Measurements from ENCODE around the gene COX10.

Gene COX10

DNA sequence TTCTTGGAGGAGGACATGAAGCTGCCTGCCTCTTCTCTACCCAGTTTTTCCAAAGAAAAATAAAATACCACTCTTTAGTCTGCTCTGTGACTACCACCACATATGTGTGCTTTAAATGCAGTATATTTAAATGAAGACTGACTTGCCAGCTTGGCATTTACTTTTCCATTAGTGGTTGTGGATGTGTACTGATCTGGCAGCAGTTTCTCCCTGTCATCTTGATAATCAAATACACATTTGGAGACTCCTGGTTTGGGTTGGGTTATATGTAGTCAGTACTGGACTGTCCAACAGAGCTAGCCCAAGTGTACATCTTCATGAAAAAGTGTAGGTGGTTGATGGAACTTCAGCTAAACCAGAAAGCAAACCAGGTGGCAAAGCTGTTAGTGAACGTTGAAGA, 19.9 kb downstream of the COX10 start:
- H3K27ac ChIP-seq = no peak overlapping the region
- TF ChIP-seq, protein P1, sequence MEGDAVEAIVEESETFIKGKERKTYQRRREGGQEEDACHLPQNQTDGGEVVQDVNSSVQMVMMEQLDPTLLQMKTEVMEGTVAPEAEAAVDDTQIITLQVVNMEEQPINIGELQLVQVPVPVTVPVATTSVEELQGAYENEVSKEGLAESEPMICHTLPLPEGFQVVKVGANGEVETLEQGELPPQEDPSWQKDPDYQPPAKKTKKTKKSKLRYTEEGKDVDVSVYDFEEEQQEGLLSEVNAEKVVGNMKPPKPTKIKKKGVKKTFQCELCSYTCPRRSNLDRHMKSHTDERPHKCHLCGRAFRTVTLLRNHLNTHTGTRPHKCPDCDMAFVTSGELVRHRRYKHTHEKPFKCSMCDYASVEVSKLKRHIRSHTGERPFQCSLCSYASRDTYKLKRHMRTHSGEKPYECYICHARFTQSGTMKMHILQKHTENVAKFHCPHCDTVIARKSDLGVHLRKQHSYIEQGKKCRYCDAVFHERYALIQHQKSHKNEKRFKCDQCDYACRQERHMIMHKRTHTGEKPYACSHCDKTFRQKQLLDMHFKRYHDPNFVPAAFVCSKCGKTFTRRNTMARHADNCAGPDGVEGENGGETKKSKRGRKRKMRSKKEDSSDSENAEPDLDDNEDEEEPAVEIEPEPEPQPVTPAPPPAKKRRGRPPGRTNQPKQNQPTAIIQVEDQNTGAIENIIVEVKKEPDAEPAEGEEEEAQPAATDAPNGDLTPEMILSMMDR (conservative IDR thresholded peaks at IDR 0.05) = no peak
- TF ChIP-seq ZFX (IDR thresholded peaks at IDR 0.05) = no peak

- TF ChIP-seq, protein P1 (conservative IDR thresholded peaks at IDR 0.05) = no peak
- no peak overlapping the region for H3K27ac ChIP-seq
Observed at GRCh38 chr17:14091367-14091766, 22.1 kb downstream of the COX10 start.

DNA sequence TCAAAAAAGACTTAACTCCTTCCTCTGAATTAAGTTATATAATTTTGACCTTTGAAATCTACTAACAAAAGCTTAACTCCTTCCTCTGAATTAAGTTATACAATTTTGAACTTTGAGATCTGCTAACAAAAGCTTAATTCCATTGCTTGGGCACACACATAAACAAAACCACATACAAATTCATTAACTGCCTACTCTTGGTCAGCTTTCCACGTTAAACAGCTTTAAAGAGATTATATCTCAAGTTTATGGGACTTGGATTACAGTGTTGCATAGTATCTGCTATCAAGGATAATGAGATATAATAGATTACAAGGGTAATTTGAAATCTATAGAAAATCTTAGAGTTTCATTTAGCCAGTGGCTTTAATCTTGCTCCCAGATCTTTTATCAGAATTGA, 23.5 kb downstream of the COX10 start:
- TF ChIP-seq, protein P1 (conservative IDR thresholded peaks at IDR 0.05) = no peak
- no peak for TF ChIP-seq ZFX (IDR thresholded peaks at IDR 0.05)
- no peak overlapping the region for H3K27ac ChIP-seq

DNA sequence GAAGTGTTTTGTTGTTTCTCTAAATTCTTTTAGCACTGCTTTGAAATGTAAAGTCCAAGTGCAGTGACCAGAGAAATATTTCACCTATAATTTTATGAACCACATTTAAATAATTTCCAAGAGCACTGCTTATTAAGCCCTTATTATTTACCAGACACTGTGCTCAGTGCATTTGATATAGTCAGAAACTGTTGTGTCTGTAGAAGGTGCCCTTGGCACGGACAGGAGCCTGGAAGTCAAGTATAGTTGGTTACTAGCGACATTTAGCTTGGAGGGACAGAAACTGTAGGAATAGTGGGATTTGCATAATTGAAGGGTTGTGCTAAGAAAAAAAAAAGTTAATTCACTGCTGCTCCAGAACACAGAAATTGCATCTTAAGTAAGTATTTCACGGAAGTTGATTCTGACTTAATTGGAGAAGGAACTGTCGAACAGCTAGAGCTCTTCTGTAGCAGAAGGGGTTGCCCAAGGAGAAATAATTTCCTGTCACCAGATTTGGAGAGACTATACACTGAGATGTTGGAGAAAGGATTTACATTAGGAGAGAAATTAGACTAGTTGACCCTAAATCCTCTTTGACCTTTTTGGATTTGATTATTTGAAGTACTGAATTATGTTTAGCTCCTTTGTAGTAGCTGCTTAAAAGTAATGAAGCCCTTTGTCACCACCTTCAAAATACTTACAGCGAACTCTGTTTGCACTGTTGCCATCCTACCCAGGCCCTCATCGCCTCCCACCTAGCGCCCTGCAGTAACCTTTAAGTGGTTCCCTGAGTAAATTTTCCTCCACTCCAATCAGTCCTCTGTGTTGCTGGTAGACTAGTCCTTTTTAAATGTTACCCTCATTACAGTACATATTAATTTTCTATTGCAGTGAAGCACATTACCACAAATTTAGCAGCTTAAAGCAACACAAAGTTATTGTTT, 25.6 kb downstream of the COX10 start:
- no peak for TF ChIP-seq ZFX (IDR thresholded peaks at IDR 0.05)
- TF ChIP-seq, protein P1 (conservative IDR thresholded peaks at IDR 0.05) = no peak

GRCh38 chr17:14095631-14096030, 26.3 kb downstream of the COX10 start:
- TF ChIP-seq ZFX (IDR thresholded peaks at IDR 0.05) = no peak
- TF ChIP-seq, protein P1 (conservative IDR thresholded peaks at IDR 0.05) = no peak
- no peak overlapping the region; the same call in 1 of the 2 replicates for H3K27ac ChIP-seq

More for the DNA sequence above, 25.6 kb downstream of the COX10 start:
- H3K27ac ChIP-seq = no peak overlapping the region; the same call in 1 of the 2 replicates

- no peak overlapping the region for H3K27ac ChIP-seq
- TF ChIP-seq, protein P1 (conservative IDR thresholded peaks at IDR 0.05) = no peak
- TF ChIP-seq ZFX (IDR thresholded peaks at IDR 0.05) = no peak
Observed at GRCh38 chr17:14098246-14098645, 28.9 kb downstream of the COX10 start.

- no peak overlapping the region for H3K27ac ChIP-seq
Observed at GRCh38 chr17:14101976-14102375, 32.7 kb downstream of the COX10 start.

More at GRCh38 chr17:14101976-14102375, 32.7 kb downstream of the COX10 start:
- TF ChIP-seq, protein P1 (conservative IDR thresholded peaks at IDR 0.05) = no peak
- TF ChIP-seq ZFX (IDR thresholded peaks at IDR 0.05) = no peak
